ENCODE measurements around the gene SYNRG. TPM values are rescaled to one million over a fixed set of nuclear protein-coding genes. Genes with fewer than 3 reads are reported as not detected.
A peak's percentile ranks its signal among the peaks of the same experiment; 100 is the strongest.

SYNRG gene
- total and polyA plus RNA-seq, 2 of the 13 experiments (the other 11 are each of a cell fraction or from before 2014, with no cell fraction given) = 7.3 to 8.7 TPM

- intact Hi-C loops (cut with micrococcal nuclease; ENCODE audit: unreplicated experiment) (no loop called here), in situ Hi-C loops (cut with HindIII; ENCODE audit: extremely low pct_ligation_motif_present, low pct_unique_long_range_greater_than_20kb) (no loop called here)
- 43% methylated on average over 5 of the region's 5 CpGs for WGBS (ENCODE audit: low lambda C conversion rate)
- Histone ChIP-seq H2AFZ (ENCODE audit: low read length) (no peak overlapping the region), H3K4me3 (replicated peaks in 1 of 3; ENCODE audit: insufficient read depth in 1 of 3, low read depth in 2 of 3, low read length in 3 of 3) (no peak overlapping the region), H3K4me1 (ENCODE audit: insufficient read depth, low read length) (peaks cover 38% of the 10 kb centered on the region), H3K4me2 (ENCODE audit: low read depth, low read length) (peak overlapping the region; percentile 11; the same call in 1 of the 2 replicates), H3K27me3 (ENCODE audit: control insufficient read depth in 1 of 2, insufficient read depth in 2 of 2, low read length in 2 of 2) (no peaks in the 10 kb centered on the region), H4K20me1 (ENCODE audit: insufficient read depth, low read length) (no peaks in the 10 kb centered on the region), H3K79me2 (ENCODE audit: insufficient read depth, low read length) (no peaks in the 10 kb centered on the region), H3K9ac (ENCODE audit: insufficient read depth, low read depth, low read length) (no peak overlapping the region), H3K36me3 (replicated peaks in 1 of 2; ENCODE audit: control insufficient read depth in 1 of 2, insufficient read depth in 2 of 2, low read length in 2 of 2) (peaks cover 0 to 12% of the 10 kb centered on the region in 2 experiments; a peak in 2 of 5 replicates), H3K9me3 (ENCODE audit: low read length) (no peaks in the 10 kb centered on the region), H3K27ac (ENCODE audit: extremely low read length, insufficient read depth, low read length) (no peak overlapping the region)
- CTCF ChIA-PET (ENCODE audit: low intra/inter-chr PET ratio, low total read pairs) = no interaction called here
- DNase-seq (ENCODE audit: low spot score) (no peak), FAIRE-seq (no peak), ATAC-seq (no peak; the same call in 2 of the 3 replicates)
- TF ChIP-seq, protein P1, sequence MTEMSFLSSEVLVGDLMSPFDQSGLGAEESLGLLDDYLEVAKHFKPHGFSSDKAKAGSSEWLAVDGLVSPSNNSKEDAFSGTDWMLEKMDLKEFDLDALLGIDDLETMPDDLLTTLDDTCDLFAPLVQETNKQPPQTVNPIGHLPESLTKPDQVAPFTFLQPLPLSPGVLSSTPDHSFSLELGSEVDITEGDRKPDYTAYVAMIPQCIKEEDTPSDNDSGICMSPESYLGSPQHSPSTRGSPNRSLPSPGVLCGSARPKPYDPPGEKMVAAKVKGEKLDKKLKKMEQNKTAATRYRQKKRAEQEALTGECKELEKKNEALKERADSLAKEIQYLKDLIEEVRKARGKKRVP (CRISPR knock-in tag; IDR thresholded peaks at IDR 0.05) = peak in 1 of 2 experiments; percentile 94; a peak in 2 of 4 replicates
- TF ChIP-seq STAT6 (CRISPR knock-in tag; IDR thresholded peaks at IDR 0.05; ENCODE audit: borderline replicate concordance) (no peak), CEBPB (IDR thresholded peaks at IDR 0.05; ENCODE audit: borderline replicate concordance, low read depth, low read length) (peak; percentile 77; the same call in 1 of the 2 replicates), FOSL2 (CRISPR knock-in tag; IDR thresholded peaks at IDR 0.05) (peak; percentile 30), CEBPG (CRISPR knock-in tag; IDR thresholded peaks at IDR 0.05) (peak; percentile 74; the same call in 1 of the 2 replicates), EED (CRISPR knock-in tag; IDR thresholded peaks at IDR 0.05) (no peak), SAP130 (CRISPR knock-in tag; IDR thresholded peaks at IDR 0.05; ENCODE audit: low read depth) (peak; percentile 12; the same call in 1 of the 2 replicates), TFAP4 (IDR thresholded peaks at IDR 0.05; ENCODE audit: borderline replicate concordance, low read depth) (peak; percentile 54; the same call in 1 of the 2 replicates)
- POLR2A ChIA-PET = interaction anchor here (0.9 kb wide), 1 partner anchor 18 kb away, joined by 3 read pairs; no protein-coding TSS in a partner anchor
- BruUV-seq (replicated peaks) = no TSS peak
These were observed 125.7 kb downstream of the SYNRG start for GRCh38 chr17:37483311-37484039.

Measured in HepG2 (cell line).